ENCODE measurements around the gene FGF9. TPM values are rescaled to one million over a fixed set of nuclear protein-coding genes. Genes with fewer than 3 reads are reported as not detected.

FGF9 gene
- total and polyA plus RNA-seq, 2 donors from 2014 or later, result 8.5 to 8.6 TPM

- DNase-seq (no peak), FAIRE-seq (no peak)
- Histone ChIP-seq H3K9ac (ENCODE audit: low read length in 3 of 3) (peak overlapping the region in 1 of 3 donors; percentile 10), H3K4me3 (ENCODE audit: low read length in 3 of 3) (no peak overlapping the region), H3K27me3 (ENCODE audit: control insufficient read depth, insufficient read depth, low read length) (no peaks in the 10 kb centered on the region), H3K4me1 (ENCODE audit: control insufficient read depth in 2 of 3, insufficient read depth in 2 of 3, low read depth in 1 of 3, low read length in 3 of 3) (peaks cover 0 to 9% (median 0%) of the 10 kb centered on the region in 3 donors), H3K36me3 (ENCODE audit: control insufficient read depth in 2 of 3, insufficient read depth in 3 of 3, low read length in 3 of 3) (no peaks in the 10 kb centered on the region), H3K9me3 (ENCODE audit: control insufficient read depth in 2 of 3, insufficient read depth in 1 of 3, low read length in 3 of 3) (no peaks in the 10 kb centered on the region), H3K27ac (ENCODE audit: low read depth in 2 of 2, low read length in 2 of 2) (peak overlapping the region; percentile 61 to 83)
- TF ChIP-seq, protein P1, sequence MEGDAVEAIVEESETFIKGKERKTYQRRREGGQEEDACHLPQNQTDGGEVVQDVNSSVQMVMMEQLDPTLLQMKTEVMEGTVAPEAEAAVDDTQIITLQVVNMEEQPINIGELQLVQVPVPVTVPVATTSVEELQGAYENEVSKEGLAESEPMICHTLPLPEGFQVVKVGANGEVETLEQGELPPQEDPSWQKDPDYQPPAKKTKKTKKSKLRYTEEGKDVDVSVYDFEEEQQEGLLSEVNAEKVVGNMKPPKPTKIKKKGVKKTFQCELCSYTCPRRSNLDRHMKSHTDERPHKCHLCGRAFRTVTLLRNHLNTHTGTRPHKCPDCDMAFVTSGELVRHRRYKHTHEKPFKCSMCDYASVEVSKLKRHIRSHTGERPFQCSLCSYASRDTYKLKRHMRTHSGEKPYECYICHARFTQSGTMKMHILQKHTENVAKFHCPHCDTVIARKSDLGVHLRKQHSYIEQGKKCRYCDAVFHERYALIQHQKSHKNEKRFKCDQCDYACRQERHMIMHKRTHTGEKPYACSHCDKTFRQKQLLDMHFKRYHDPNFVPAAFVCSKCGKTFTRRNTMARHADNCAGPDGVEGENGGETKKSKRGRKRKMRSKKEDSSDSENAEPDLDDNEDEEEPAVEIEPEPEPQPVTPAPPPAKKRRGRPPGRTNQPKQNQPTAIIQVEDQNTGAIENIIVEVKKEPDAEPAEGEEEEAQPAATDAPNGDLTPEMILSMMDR (IDR thresholded peaks at IDR 0.05; ENCODE audit: borderline replicate concordance, extremely low read depth, insufficient read depth), result no peak
- intact Hi-C loops (cut with DNase I), result no loop called here
Observed at GRCh38 chr13:21736926-21737325, 66.1 kb downstream of the FGF9 start.

- FAIRE-seq (no peak), DNase-seq (no peak)
- TF ChIP-seq, protein P1 (IDR thresholded peaks at IDR 0.05; ENCODE audit: borderline replicate concordance, extremely low read depth, insufficient read depth), result no peak
- H3K9me3 ChIP-seq (ENCODE audit: control insufficient read depth in 2 of 3, insufficient read depth in 1 of 3, low read length in 3 of 3), result no peaks in the 10 kb centered on the region
- no peak overlapping the region for H3K4me3 ChIP-seq (ENCODE audit: low read length in 3 of 3)
- H3K36me3 ChIP-seq (ENCODE audit: control insufficient read depth in 2 of 3, insufficient read depth in 3 of 3, low read length in 3 of 3), result no peaks in the 10 kb centered on the region
- peaks cover 0 to 9% (median 0%) of the 10 kb centered on the region in 3 donors for H3K4me1 ChIP-seq (ENCODE audit: control insufficient read depth in 2 of 3, insufficient read depth in 2 of 3, low read depth in 1 of 3, low read length in 3 of 3)
- no peaks in the 10 kb centered on the region for H3K27me3 ChIP-seq (ENCODE audit: control insufficient read depth, insufficient read depth, low read length)
- intact Hi-C loops (cut with DNase I), result no loop called here
- H3K9ac ChIP-seq (ENCODE audit: low read length in 3 of 3), result no peak overlapping the region
- H3K27ac ChIP-seq (ENCODE audit: low read depth in 2 of 2, low read length in 2 of 2), result peak overlapping the region in 1 of 2 donors; percentile 41
Observed at GRCh38 chr13:21738630-21739029, 67.8 kb downstream of the FGF9 start.

DNA sequence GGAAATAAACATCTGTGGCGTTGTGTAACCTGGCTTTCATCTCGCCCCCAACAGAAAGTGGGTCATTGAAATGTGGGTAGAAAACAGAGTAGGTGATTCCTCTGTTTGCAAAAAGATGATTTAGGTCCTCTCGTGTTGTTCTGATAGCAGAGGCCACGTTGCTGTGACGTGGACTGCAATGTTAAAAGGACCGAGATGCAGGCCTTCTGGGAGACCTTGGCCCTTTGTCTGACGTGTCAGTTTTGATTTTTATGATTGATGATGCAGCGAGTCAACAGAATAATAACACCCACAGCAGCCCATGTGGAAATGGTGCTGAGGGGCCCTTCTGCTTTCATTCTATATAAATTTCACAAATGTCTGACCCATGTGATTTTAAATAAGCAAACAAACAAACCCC is 68.9 kb downstream of the FGF9 start:
- no peaks in the 10 kb centered on the region for H3K36me3 ChIP-seq (ENCODE audit: control insufficient read depth in 2 of 3, insufficient read depth in 3 of 3, low read length in 3 of 3)
- TF ChIP-seq, protein P1 (IDR thresholded peaks at IDR 0.05; ENCODE audit: borderline replicate concordance, extremely low read depth, insufficient read depth), result no peak
- intact Hi-C loops (cut with DNase I), result no loop called here
- no peak overlapping the region for H3K27ac ChIP-seq (ENCODE audit: low read depth in 2 of 2, low read length in 2 of 2)
- H3K4me1 ChIP-seq (ENCODE audit: control insufficient read depth in 2 of 3, insufficient read depth in 2 of 3, low read depth in 1 of 3, low read length in 3 of 3), result peaks cover 0 to 9% (median 0%) of the 10 kb centered on the region in 3 donors
- H3K27me3 ChIP-seq (ENCODE audit: control insufficient read depth, insufficient read depth, low read length), result no peaks in the 10 kb centered on the region
- no peak overlapping the region for H3K4me3 ChIP-seq (ENCODE audit: low read length in 3 of 3)
- H3K9ac ChIP-seq (ENCODE audit: low read length in 3 of 3), result no peak overlapping the region
- FAIRE-seq, result no peak
- no peak for DNase-seq
- H3K9me3 ChIP-seq (ENCODE audit: control insufficient read depth in 2 of 3, insufficient read depth in 1 of 3, low read length in 3 of 3), result no peaks in the 10 kb centered on the region

- intact Hi-C loops (cut with DNase I), result no loop called here
- no peak overlapping the region for H3K4me3 ChIP-seq (ENCODE audit: low read length in 3 of 3)
- no peak overlapping the region for H3K27ac ChIP-seq (ENCODE audit: low read depth in 2 of 2, low read length in 2 of 2)
- H3K9ac ChIP-seq (ENCODE audit: low read length in 3 of 3), result no peak overlapping the region
- DNase-seq (no peak), FAIRE-seq (no peak)
- TF ChIP-seq, protein P1 (IDR thresholded peaks at IDR 0.05; ENCODE audit: borderline replicate concordance, extremely low read depth, insufficient read depth), result no peak
- H3K36me3 ChIP-seq (ENCODE audit: control insufficient read depth in 2 of 3, insufficient read depth in 3 of 3, low read length in 3 of 3), result no peaks in the 10 kb centered on the region
- H3K9me3 ChIP-seq (ENCODE audit: control insufficient read depth in 2 of 3, insufficient read depth in 1 of 3, low read length in 3 of 3), result no peaks in the 10 kb centered on the region
- peaks cover 0 to 3% (median 0%) of the 10 kb centered on the region in 3 donors for H3K4me1 ChIP-seq (ENCODE audit: control insufficient read depth in 2 of 3, insufficient read depth in 2 of 3, low read depth in 1 of 3, low read length in 3 of 3)
- no peaks in the 10 kb centered on the region for H3K27me3 ChIP-seq (ENCODE audit: control insufficient read depth, insufficient read depth, low read length)
Observed at GRCh38 chr13:21741396-21741979, 70.6 kb downstream of the FGF9 start.
